GM23248 (cell line): ENCODE results near the gene PYGL. TPM values are rescaled to one million over a fixed set of nuclear protein-coding genes. Genes with fewer than 3 reads are reported as not detected.
A peak's percentile ranks its signal among the peaks of the same experiment; 100 is the strongest.
"Not testable (repeated sequence)": the region's sequence is repeated elsewhere in the genome, so short reads cannot be mapped to it uniquely, and the experiment has no call there.

Experiments used
- DNase-seq: peaks from one replicate; pipeline ENCODE4 v3.0.0-alpha.2; 2015
- H2AFZ ChIP-seq: fragments of 200-600 bp; sonication (generic); 2 replicates; pipeline ENCODE4 v1.6.1; 2016; ENCODE audit warnings: antibody characterized with exemption
- H3F3A ChIP-seq: fragments of 200-600 bp; sonication (generic); 2 replicates; pipeline ENCODE4 v1.6.1; 2016; ENCODE audit warnings: mild to moderate bottlenecking, antibody characterized with exemption, mixed run types; ENCODE audit not compliant: insufficient read depth
- H3K27ac ChIP-seq: fragments of 200-600 bp; sonication (generic); 2 replicates; pipeline ENCODE4 v1.5.1; 2016; ENCODE audit warnings: mild to moderate bottlenecking
- H3K27me3 ChIP-seq: fragments of 200-600 bp; sonication (generic); replicated peaks from 2 replicates; pipeline ENCODE4 v1.6.1; 2016; ENCODE audit warnings: mild to moderate bottlenecking; ENCODE audit not compliant: insufficient read depth
- H3K36me3 ChIP-seq: fragments of 200-600 bp; sonication (generic); 2 replicates; pipeline ENCODE4 v1.6.1; 2016; ENCODE audit warnings: low read depth, mild to moderate bottlenecking
- H3K4me1 ChIP-seq: fragments of 200-600 bp; sonication (generic); 2 replicates; pipeline ENCODE4 v1.6.1; 2016; ENCODE audit warnings: mild to moderate bottlenecking; ENCODE audit not compliant: insufficient read depth
- H3K4me2 ChIP-seq: fragments of 200-600 bp; sonication (generic); one replicate; pipeline ENCODE4 v1.6.1; 2016; ENCODE audit warnings: mild to moderate bottlenecking; ENCODE audit not compliant: unreplicated experiment
- H3K4me3 ChIP-seq: fragments of 200-600 bp; sonication (generic); 2 replicates; pipeline ENCODE4 v1.5.1; 2016; ENCODE audit warnings: mild to moderate bottlenecking
- H3K79me2 ChIP-seq: fragments of 200-600 bp; sonication (generic); 2 replicates; pipeline ENCODE4 v1.6.1; 2016; ENCODE audit warnings: mild to moderate bottlenecking; ENCODE audit not compliant: insufficient read depth
- H3K9ac ChIP-seq: fragments of 200-600 bp; sonication (generic); 2 replicates; pipeline ENCODE4 v1.6.1; 2016; ENCODE audit warnings: mild to moderate bottlenecking
- H3K9me2 ChIP-seq: fragments of 200-600 bp; sonication (generic); 2 replicates; pipeline ENCODE4 v1.6.1; 2016; ENCODE audit warnings: mixed run types, mild to moderate bottlenecking, moderate library complexity; ENCODE audit not compliant: insufficient read depth
- H3K9me3 ChIP-seq: fragments of 200-600 bp; sonication (generic); one replicate; pipeline ENCODE4 v1.6.1; 2017; ENCODE audit warnings: low read depth
- H4K20me1 ChIP-seq: fragments of 200-600 bp; sonication (generic); 2 replicates; pipeline ENCODE4 v1.6.0; 2016; ENCODE audit not compliant: insufficient read depth
- EZH2 ChIP-seq: fragments of 200-600 bp; sonication (generic); IDR thresholded peaks from 2 replicates; pipeline ENCODE4 v1.6.1; 2018; ENCODE audit warnings: antibody characterized with exemption, mild to moderate bottlenecking; ENCODE audit not compliant: insufficient read depth, poor library complexity, severe bottlenecking
- EZH2phosphoT487 ChIP-seq: fragments of 200-600 bp; sonication (generic); IDR thresholded peaks from 2 replicates; pipeline ENCODE4 v1.6.1; 2018; ENCODE audit warnings: antibody characterized with exemption, moderate library complexity, mild to moderate bottlenecking, low read depth; ENCODE audit not compliant: insufficient read depth
- WGBS, 2 experiments: methylation state at CpG; one replicate each; pipeline ENCODE4 v1.1.6; 2015 to 2017; ENCODE audit warnings: low lambda C conversion rate in 2 of 2, low coverage in 1 of 2; ENCODE audit errors: missing lambda C conversion rate in 2 of 2; 5-methylcytosine and 5-hydroxymethylcytosine counted together
- in situ Hi-C: fragments of 300-500 bp; cut with MboI; formaldehyde crosslinking; loops from 2 replicates; pipeline ENCODE4 v1.15.0; 2020
- polyA plus RNA-seq: library from polyadenylated mRNA; unstranded; fragments of >200 nt; fragmentation: Nextera tagmentation; extraction: Ambion mirVana; gene quantifications from 2 replicates; pipeline ENCODE4 v1.2.1, GENCODE V29; 2016
- total RNA-seq: library from RNA; depleted of rRNA; stranded (reverse); fragments of >200 nt; shearing (Covaris generic); gene quantifications from 2 replicates; pipeline ENCODE4 v1.2.3, GENCODE V29; 2014

PYGL gene
- total and polyA plus RNA-seq, 2 experiments from 2014 or later = 42.6 to 55.8 TPM

- in situ Hi-C loops = no loop called here
- no peak overlapping the region for H3K9ac ChIP-seq
- no peak overlapping the region for H2AFZ ChIP-seq
Measured at GRCh38 chr14:50924236-50924635, 20.0 kb downstream of the PYGL start.

DNA sequence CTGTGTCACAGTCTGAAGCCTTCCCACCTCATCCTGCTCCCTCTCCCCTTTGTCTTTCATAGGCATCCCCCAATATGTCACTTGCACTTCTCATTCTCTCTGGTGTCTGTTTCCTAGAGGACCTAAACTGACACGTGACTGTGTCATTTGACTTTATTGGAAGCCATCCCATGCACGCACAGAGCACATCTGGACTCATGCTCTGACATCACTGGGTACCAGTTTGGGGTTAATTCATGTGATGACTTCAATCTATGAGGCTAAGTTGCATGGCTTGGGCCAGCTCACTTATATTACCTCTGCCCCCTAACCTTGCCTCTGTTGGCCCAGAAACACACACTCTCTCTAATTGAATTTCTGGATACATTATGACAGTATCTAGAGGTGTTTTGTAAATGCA lies 21.5 kb downstream of the PYGL start:
- no peak overlapping the region for H3K4me3 ChIP-seq
- H3K9me3 ChIP-seq = no peaks in the 10 kb centered on the region
- no peaks in the 10 kb centered on the region for H3K79me2 ChIP-seq
- H3F3A ChIP-seq = peaks cover 25% of the 10 kb centered on the region
- no peak for TF ChIP-seq EZH2phosphoT487
- TF ChIP-seq EZH2 = no peak
- H3K27ac ChIP-seq = no peak overlapping the region
- H3K9ac ChIP-seq = no peak overlapping the region
- in situ Hi-C loops = no loop called here
- no peaks in the 10 kb centered on the region for H3K9me2 ChIP-seq
- H3K36me3 ChIP-seq = peaks cover 16% of the 10 kb centered on the region
- H3K27me3 ChIP-seq = no peaks in the 10 kb centered on the region
- no peak overlapping the region for H3K4me2 ChIP-seq
- H3K4me1 ChIP-seq = peaks cover 20% of the 10 kb centered on the region
- no peak overlapping the region for H2AFZ ChIP-seq
- H4K20me1 ChIP-seq = no peaks in the 10 kb centered on the region; the same call in 1 of the 2 replicates
- no peak for DNase-seq
- 83 to 88% methylated on average over 2 of the region's 2 CpGs for WGBS, 2 experiments

More at GRCh38 chr14:50924236-50924635, 20.0 kb downstream of the PYGL start:
- Histone ChIP-seq H3K9me3 (no peaks in the 10 kb centered on the region), H3F3A (peaks cover 31% of the 10 kb centered on the region), H3K9me2 (no peaks in the 10 kb centered on the region), H3K4me2 (no peak overlapping the region), H3K79me2 (no peaks in the 10 kb centered on the region), H4K20me1 (no peaks in the 10 kb centered on the region; the same call in 1 of the 2 replicates), H3K36me3 (peaks cover 16% of the 10 kb centered on the region), H3K27me3 (no peaks in the 10 kb centered on the region), H3K4me1 (peaks cover 33% of the 10 kb centered on the region), H3K4me3 (no peak overlapping the region), H3K27ac (no peak overlapping the region)
- DNase-seq = no peak
- 82 to 83% methylated on average over 6 of the region's 6 CpGs for WGBS, 2 experiments
- no peak for TF ChIP-seq EZH2
- TF ChIP-seq EZH2phosphoT487 = no peak

DNA sequence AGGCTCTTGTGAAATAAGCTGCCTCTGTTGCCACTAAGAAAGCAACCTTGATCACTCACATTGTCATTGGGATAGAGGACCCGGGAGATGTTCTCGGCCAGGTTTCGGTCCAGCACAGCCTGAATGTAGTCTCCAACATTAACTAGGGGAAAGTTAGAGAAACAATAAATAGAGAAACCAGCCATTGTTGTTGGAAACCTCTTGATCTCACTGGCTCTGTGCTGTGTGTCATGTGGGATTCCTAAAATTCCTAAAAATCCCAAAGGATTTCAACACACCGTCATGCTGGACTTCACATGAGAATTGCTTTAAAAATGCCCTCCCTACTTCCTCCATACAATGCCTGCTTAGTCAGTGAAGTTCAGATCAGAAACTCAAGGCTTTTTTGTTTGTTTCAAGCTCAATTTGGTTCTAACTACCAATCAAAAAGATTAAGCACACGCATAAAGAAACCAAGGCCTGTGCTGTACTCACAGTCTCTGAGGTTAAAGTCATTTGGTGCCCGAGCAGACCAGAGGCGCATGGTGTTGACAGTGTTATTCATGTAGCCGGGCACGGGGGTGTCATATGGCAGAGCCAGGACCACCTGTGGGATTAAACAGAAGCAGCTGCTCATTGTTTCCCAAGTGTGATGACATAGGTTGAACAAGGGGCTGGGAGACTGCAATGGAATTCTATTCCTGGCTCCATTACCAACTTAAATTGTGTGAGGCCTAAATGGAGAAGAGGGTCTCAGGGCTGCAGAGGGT lies 23.6 kb downstream of the PYGL start:
- Histone ChIP-seq H3K79me2 (no peaks in the 10 kb centered on the region), H3K4me2 (peak overlapping the region; percentile 37), H3K9me3 (no peaks in the 10 kb centered on the region), H3K4me3 (no peak overlapping the region), H3F3A (peaks cover 19% of the 10 kb centered on the region), H4K20me1 (no peaks in the 10 kb centered on the region), H2AFZ (peak overlapping the region; percentile 61), H3K36me3 (peaks cover 21% of the 10 kb centered on the region), H3K27me3 (no peaks in the 10 kb centered on the region), H3K4me1 (peaks cover 14% of the 10 kb centered on the region), H3K9me2 (no peaks in the 10 kb centered on the region), H3K9ac (peak overlapping the region; percentile 50), H3K27ac (peak overlapping the region; percentile 68)
- TF ChIP-seq EZH2 (no peak), EZH2phosphoT487 (no peak)
- DNase-seq = peak; percentile 83
- in situ Hi-C loops = no loop called here
- WGBS, 2 experiments = 64 to 67% methylated on average over 9 of the region's 9 CpGs

- H3K27ac ChIP-seq, H2AFZ ChIP-seq, in situ Hi-C loops, H3K79me2 ChIP-seq, H3K4me2 ChIP-seq, H3K9ac ChIP-seq, DNase-seq, H3K4me3 ChIP-seq, H4K20me1 ChIP-seq, H3K9me3 ChIP-seq, H3K9me2 ChIP-seq, H3K27me3 ChIP-seq: not testable (repeated sequence)
- peaks cover 14% of the 10 kb centered on the region for H3K4me1 ChIP-seq
- peaks cover 19% of the 10 kb centered on the region for H3F3A ChIP-seq
- 78 to 82% methylated on average over 5 of the region's 5 CpGs for WGBS, 2 experiments
- peaks cover 24% of the 10 kb centered on the region for H3K36me3 ChIP-seq
Measured at GRCh38 chr14:50919524-50919923, 24.8 kb downstream of the PYGL start.
